A549 (cell line): ENCODE results near the gene ZNF446.

Experiments
- BHLHE40 ChIP-seq: IDR thresholded peaks from 2 replicates; pipeline ENCODE4 v1.6.1; 2012; ENCODE audit warnings: low read depth, low read length, inconsistent platforms
- EHMT2 ChIP-seq: fragments of 200-600 bp; sonication (generic); IDR thresholded peaks from 2 replicates; pipeline ENCODE4 v1.6.1; 2016; ENCODE audit warnings: antibody characterized with exemption, low read depth, mild to moderate bottlenecking, moderate library complexity
- HOXA7 ChIP-seq: fragments of 250-450 bp; sonication (Bioruptor Pico); IDR thresholded peaks from 2 replicates; pipeline ENCODE4 v1.5.0; 2020; ENCODE audit warnings: mild to moderate bottlenecking, moderate library complexity
- JUN ChIP-seq, 2 experiments: fragments of >200 bp; sonication (Bioruptor Twin); formaldehyde crosslinking; IDR thresholded peaks; 2 replicates in 1 of 2; 3 replicates in 1 of 2; pipeline ENCODE4 v1.6.1; 2016 to 2017
- POLR2A ChIP-seq: IDR thresholded peaks from 2 replicates; pipeline ENCODE4 v1.6.1; 2012; ENCODE audit warnings: mild to moderate bottlenecking, low read length
- RFX5 ChIP-seq: fragments of 450-650 bp; IDR thresholded peaks from 2 replicates; pipeline ENCODE4 v1.7.1; 2014; ENCODE audit warnings: antibody characterized with exemption, mild to moderate bottlenecking, moderate library complexity
- TF ChIP-seq, protein P1 (sequence below): fragments of >200 bp; sonication (Bioruptor Twin); formaldehyde crosslinking; IDR thresholded peaks from 3 replicates; pipeline ENCODE4 v1.5.1; 2016
- TF ChIP-seq, protein P2 (sequence below): IDR thresholded peaks from 2 replicates; pipeline ENCODE4 v1.6.1; 2012
- TF ChIP-seq, protein P3 (sequence below): IDR thresholded peaks from 2 replicates; pipeline ENCODE4 v1.6.1; 2012

DNA sequence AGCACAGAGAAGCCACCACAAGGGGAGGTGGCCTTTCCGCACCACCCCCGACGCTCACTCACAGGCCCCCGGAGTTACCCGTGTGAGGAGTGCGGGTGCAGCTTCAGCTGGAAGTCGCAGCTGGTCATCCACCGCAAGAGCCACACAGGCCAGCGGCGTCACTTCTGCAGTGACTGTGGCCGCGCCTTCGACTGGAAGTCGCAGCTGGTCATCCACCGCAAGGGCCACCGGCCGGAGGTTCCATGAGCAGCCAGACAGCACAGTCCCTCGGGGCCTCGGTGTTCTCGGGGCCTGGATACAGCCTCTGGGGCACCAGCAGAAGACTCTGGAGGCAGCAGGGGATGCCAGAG is 4.3 kb downstream of the ZNF446 start:
- TF ChIP-seq, protein P1, sequence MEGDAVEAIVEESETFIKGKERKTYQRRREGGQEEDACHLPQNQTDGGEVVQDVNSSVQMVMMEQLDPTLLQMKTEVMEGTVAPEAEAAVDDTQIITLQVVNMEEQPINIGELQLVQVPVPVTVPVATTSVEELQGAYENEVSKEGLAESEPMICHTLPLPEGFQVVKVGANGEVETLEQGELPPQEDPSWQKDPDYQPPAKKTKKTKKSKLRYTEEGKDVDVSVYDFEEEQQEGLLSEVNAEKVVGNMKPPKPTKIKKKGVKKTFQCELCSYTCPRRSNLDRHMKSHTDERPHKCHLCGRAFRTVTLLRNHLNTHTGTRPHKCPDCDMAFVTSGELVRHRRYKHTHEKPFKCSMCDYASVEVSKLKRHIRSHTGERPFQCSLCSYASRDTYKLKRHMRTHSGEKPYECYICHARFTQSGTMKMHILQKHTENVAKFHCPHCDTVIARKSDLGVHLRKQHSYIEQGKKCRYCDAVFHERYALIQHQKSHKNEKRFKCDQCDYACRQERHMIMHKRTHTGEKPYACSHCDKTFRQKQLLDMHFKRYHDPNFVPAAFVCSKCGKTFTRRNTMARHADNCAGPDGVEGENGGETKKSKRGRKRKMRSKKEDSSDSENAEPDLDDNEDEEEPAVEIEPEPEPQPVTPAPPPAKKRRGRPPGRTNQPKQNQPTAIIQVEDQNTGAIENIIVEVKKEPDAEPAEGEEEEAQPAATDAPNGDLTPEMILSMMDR = no peak
- TF ChIP-seq, protein P2, sequence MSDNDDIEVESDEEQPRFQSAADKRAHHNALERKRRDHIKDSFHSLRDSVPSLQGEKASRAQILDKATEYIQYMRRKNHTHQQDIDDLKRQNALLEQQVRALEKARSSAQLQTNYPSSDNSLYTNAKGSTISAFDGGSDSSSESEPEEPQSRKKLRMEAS = no peak
- TF ChIP-seq, protein P3, sequence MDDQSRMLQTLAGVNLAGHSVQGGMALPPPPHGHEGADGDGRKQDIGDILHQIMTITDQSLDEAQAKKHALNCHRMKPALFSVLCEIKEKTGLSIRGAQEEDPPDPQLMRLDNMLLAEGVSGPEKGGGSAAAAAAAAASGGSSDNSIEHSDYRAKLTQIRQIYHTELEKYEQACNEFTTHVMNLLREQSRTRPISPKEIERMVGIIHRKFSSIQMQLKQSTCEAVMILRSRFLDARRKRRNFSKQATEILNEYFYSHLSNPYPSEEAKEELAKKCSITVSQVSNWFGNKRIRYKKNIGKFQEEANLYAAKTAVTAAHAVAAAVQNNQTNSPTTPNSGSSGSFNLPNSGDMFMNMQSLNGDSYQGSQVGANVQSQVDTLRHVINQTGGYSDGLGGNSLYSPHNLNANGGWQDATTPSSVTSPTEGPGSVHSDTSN = no peak
- TF ChIP-seq RFX5 (no peak), JUN (IDR thresholded peaks at IDR 0.05) (no peak), POLR2A (no peak), EHMT2 (no peak), HOXA7 (CRISPR knock-in tag) (no peak), BHLHE40 (no peak)
